ENCODE results near the gene DCDC1.

Gene DCDC1

DNA sequence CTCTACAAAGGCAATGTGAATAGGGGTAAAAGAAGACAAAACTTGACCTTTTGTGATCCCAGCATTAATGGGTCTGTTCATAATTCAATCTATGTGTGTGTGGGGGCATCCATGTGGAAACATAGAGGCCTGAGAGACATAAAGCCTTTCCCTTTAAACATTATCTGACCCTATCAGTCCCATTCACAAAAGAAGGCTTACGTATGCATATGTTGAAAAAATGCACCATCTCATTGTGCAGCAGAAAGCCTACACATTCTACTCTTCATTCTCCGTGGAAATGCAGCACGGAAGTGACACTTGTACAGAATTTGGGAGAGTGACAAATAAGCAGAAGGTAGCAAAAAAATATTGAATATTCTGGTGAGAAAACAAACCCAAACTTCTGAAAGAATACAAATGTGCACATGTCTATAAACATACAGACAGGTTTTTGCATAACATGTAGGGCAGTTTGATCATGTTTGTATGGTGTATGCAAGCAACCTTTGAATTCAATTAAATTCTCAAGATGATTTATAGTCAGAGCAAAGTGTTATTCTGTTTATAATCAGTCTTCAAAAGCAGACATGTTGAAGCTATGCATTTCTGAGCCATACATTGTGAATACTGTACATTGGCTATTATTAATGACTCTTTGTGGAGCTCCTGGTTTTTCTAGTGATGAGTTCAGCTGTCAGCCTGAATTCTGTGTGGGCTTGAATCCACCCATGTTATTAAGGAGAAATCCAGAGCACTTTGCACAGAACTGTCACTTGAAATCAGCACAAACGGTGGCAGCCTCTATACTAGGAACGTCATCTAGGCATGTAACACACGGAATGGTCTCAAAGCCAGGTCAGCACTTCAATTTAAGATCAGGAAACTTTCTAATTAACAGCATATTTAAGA, 236.8 kb downstream of the DCDC1 start:
- TF ChIP-seq, protein P1, sequence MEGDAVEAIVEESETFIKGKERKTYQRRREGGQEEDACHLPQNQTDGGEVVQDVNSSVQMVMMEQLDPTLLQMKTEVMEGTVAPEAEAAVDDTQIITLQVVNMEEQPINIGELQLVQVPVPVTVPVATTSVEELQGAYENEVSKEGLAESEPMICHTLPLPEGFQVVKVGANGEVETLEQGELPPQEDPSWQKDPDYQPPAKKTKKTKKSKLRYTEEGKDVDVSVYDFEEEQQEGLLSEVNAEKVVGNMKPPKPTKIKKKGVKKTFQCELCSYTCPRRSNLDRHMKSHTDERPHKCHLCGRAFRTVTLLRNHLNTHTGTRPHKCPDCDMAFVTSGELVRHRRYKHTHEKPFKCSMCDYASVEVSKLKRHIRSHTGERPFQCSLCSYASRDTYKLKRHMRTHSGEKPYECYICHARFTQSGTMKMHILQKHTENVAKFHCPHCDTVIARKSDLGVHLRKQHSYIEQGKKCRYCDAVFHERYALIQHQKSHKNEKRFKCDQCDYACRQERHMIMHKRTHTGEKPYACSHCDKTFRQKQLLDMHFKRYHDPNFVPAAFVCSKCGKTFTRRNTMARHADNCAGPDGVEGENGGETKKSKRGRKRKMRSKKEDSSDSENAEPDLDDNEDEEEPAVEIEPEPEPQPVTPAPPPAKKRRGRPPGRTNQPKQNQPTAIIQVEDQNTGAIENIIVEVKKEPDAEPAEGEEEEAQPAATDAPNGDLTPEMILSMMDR (conservative IDR thresholded peaks at IDR 0.05; ENCODE audit: low read length) = no peak

DNA sequence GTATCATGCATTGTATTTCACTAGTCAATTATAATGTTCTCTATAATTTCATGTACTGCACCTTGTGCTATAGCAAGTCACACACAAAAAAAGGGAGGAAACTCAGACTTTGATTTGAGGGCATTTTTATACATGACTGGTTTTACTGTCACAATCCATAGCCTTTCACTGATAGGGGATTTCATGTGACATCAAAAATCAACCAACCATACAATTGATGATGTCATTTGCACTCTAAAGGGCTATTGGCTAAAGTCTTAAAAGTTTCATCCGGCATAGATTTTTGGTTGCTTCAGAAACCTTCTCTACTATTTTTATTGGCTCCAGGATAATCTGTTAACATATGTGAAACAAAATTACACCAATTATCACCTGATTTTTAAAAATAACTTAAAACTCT, 237.8 kb downstream of the DCDC1 start:
- TF ChIP-seq, protein P1 (conservative IDR thresholded peaks at IDR 0.05; ENCODE audit: low read length) = no peak
- H3K4me3 ChIP-seq (ENCODE audit: low read length) = no peak overlapping the region
- DNase-seq (ENCODE audit: low read depth) = no peak

More for the DNA sequence above, 236.8 kb downstream of the DCDC1 start:
- no peak overlapping the region for H3K4me3 ChIP-seq (ENCODE audit: low read length)
- no peak for DNase-seq (ENCODE audit: low read depth)

DNA sequence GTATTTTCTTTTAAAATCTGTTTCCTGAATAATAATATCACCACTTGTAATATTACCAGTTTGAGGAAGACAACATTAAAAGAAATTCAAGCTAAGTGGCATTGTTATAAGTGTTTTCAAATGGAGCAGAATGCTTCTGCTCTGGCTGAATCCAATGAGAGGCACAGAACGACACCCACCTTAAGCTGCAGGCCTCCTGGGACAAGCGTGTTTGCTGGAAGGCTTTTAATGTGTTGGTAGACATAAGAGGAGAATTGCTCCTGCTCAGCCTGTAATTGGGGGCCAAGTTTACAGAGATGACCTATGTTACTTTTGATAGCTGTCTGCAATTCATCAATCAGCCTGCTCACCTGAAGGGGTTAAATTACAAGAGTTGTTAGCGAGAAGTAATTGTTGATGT, 242.2 kb downstream of the DCDC1 start:
- H3K4me3 ChIP-seq (ENCODE audit: low read length) = no peak overlapping the region
- DNase-seq (ENCODE audit: low read depth) = no peak
- TF ChIP-seq, protein P1 (conservative IDR thresholded peaks at IDR 0.05; ENCODE audit: low read length) = no peak

DNA sequence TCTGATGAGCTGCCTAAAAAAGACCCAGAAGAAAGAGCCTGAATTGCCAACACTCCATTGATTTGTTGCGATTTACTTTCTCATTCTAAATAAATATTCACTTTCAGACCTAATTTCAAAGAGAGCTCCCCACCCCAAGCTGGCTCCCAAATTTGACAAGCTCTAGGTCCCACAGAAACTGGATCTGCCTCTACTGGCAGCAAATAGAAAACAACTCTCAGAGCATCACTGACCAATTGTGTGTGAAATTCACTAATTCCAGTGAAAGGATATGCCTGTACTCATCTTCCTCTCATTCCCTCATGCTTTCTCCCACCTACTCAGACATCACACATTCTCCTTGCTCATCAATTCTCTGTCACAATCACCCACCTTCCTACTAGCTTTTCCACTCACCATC, 249.1 kb downstream of the DCDC1 start:
- no peak for DNase-seq (ENCODE audit: low read depth)
- H3K4me3 ChIP-seq (ENCODE audit: low read length) = no peak overlapping the region
- TF ChIP-seq, protein P1 (conservative IDR thresholded peaks at IDR 0.05; ENCODE audit: low read length) = no peak

DNA sequence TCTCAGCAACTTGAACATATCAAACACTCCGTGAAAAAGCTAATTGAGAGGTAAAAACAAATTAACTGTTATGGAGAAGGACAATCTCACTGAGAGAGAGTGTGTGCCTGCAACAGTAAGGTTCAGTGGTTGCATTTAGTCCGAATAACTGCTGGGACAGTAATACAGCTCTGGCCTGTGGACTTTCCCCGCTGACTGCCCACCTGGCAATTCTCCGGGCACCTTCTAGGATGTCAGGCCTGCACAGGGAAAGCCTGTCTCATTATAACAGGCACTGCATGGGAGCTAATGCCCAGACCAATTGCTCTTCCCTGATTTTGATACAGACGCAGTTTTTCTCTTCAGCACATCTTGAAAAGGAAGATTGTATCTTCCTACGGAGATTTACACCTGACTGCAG, 251.0 kb downstream of the DCDC1 start:
- no peak overlapping the region for H3K4me3 ChIP-seq (ENCODE audit: low read length)
- no peak for DNase-seq (ENCODE audit: low read depth)
- TF ChIP-seq, protein P1 (conservative IDR thresholded peaks at IDR 0.05; ENCODE audit: low read length) = no peak

DNA sequence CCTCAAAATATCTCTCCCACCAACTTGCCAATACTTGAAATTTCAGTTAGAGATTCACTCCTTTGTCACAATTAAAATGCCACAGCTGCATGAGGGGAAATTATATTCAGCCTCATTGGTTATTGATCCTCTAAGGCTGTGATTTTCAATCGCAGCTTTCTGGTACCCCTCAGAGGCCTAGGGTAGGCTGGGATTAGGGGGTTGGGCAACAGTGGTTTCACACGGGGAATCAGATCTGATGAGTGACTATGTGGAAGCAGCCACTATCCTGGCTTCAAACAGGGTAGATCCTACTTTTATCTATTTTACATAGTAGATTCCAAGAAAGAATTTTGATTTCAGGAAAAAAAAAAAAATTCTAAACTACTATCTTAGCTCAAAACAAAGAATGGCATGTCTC, 252.5 kb downstream of the DCDC1 start:
- no peak for DNase-seq (ENCODE audit: low read depth)

More for the DNA sequence above, 252.5 kb downstream of the DCDC1 start:
- no peak overlapping the region for H3K4me3 ChIP-seq (ENCODE audit: low read length)
- TF ChIP-seq, protein P1 (conservative IDR thresholded peaks at IDR 0.05; ENCODE audit: low read length) = no peak
